GM19438 (cell line): ENCODE data around the gene IL32.

Experiments used
- ATAC-seq: cut with Tn5 transposase; IDR thresholded peaks from one replicate; pipeline ENCODE4 v1.9.1; 2021; ENCODE audit warnings: low read depth; ENCODE audit not compliant: unreplicated experiment

IL32 gene

GRCh38 chr16:3088450-3088849 lies 23.0 kb downstream of the IL32 start:
- ATAC-seq = no peak

GRCh38 chr16:3088925-3089716 lies 23.7 kb downstream of the IL32 start:
- no peak for ATAC-seq

- no peak for ATAC-seq
Measured at GRCh38 chr16:3089717-3090592, 24.5 kb downstream of the IL32 start.

- no peak for ATAC-seq
Measured at GRCh38 chr16:3091551-3091950, 26.1 kb downstream of the IL32 start.

GRCh38 chr16:3092501-3092941 lies 27.1 kb downstream of the IL32 start:
- ATAC-seq = no peak

- ATAC-seq = no peak
Measured at GRCh38 chr16:3094289-3095027, 29.0 kb downstream of the IL32 start.

- ATAC-seq = no peak
Measured at GRCh38 chr16:3095869-3096268, 30.4 kb downstream of the IL32 start.

GRCh38 chr16:3096362-3096761 lies 30.9 kb downstream of the IL32 start:
- no peak for ATAC-seq

- no peak for ATAC-seq
Measured at GRCh38 chr16:3097266-3097665, 31.8 kb downstream of the IL32 start.

- ATAC-seq = no peak
Measured at GRCh38 chr16:3098459-3099394, 33.3 kb downstream of the IL32 start, which contains the start of gene ZSCAN10. Gene ZSCAN10, minus strand, starts transcription at chr16:3099294. Its CDS starts 6,357 bp downstream, at chr16:3092937.

- ATAC-seq = no peak
Measured at GRCh38 chr16:3099395-3099731, 33.9 kb downstream of the IL32 start.

- no peak for ATAC-seq
Measured at GRCh38 chr16:3099732-3100499, 34.5 kb downstream of the IL32 start.

GRCh38 chr16:3101018-3101840 lies 35.8 kb downstream of the IL32 start:
- no peak for ATAC-seq

- no peak for ATAC-seq
Measured at GRCh38 chr16:3101841-3102470, 36.5 kb downstream of the IL32 start.

GRCh38 chr16:3106205-3106928 lies 40.9 kb downstream of the IL32 start:
- peak; percentile 75 for ATAC-seq

- ATAC-seq = no peak
Measured at GRCh38 chr16:3112058-3112880, 46.8 kb downstream of the IL32 start, which contains the start of gene ZNF205. Gene ZNF205, plus strand, starts transcription at chr16:3112586. Its CDS starts 845 bp downstream, at chr16:3113431.
